NCI-H1105 treated with DMSO at 0.1 percent for 48 hours (cell line): ENCODE results near the gene EXOSC7.
"Not testable (repeated sequence)": the region's sequence is repeated elsewhere in the genome, so short reads cannot be mapped to it uniquely, and the experiment has no call there.

ENCODE experiments used
- DNase-seq: peaks from one replicate; lab custom pipeline; 2025; lab: John Stamatoyannopoulos, UW

The EXOSC7 gene

GRCh38 chr3:44976002-44976815 lies at the start of gene EXOSC7, which contains the start of gene ZDHHC3:
EXOSC7 (plus strand) TSS chr3:44976244; CDS start chr3:44976278, 34 bp downstream.
ZDHHC3 (minus strand) TSS chr3:44976174; CDS start chr3:44959436, 16,738 bp downstream.
- DNase-seq = peak; percentile 62

GRCh38 chr3:44926921-44927320 lies 49.1 kb upstream of the EXOSC7 start:
- no peak for DNase-seq

GRCh38 chr3:44927371-44927770 lies 48.7 kb upstream of the EXOSC7 start:
- DNase-seq = no peak

- no peak for DNase-seq
These were observed 46.3 kb upstream of the EXOSC7 start for GRCh38 chr3:44929782-44930181.

GRCh38 chr3:44930911-44931310 lies 45.1 kb upstream of the EXOSC7 start:
- no peak for DNase-seq

- DNase-seq = no peak
These were observed 44.3 kb upstream of the EXOSC7 start for GRCh38 chr3:44931791-44932190.

- no peak for DNase-seq
These were observed 43.8 kb upstream of the EXOSC7 start for GRCh38 chr3:44932271-44932670.

GRCh38 chr3:44932986-44933944 lies 42.8 kb upstream of the EXOSC7 start:
- no peak for DNase-seq

- no peak for DNase-seq
These were observed 36.4 kb upstream of the EXOSC7 start for GRCh38 chr3:44939581-44940036.

- no peak for DNase-seq
These were observed 33.7 kb upstream of the EXOSC7 start for GRCh38 chr3:44942202-44942921.

- no peak for DNase-seq
These were observed 27.8 kb upstream of the EXOSC7 start for GRCh38 chr3:44948239-44948638.

GRCh38 chr3:44949770-44950169 lies 26.3 kb upstream of the EXOSC7 start:
- not testable (repeated sequence) for DNase-seq

- DNase-seq = no peak
These were observed 25.7 kb upstream of the EXOSC7 start for GRCh38 chr3:44950275-44950734.

GRCh38 chr3:44952689-44953088 lies 23.4 kb upstream of the EXOSC7 start:
- no peak for DNase-seq

- DNase-seq = no peak
These were observed 21.7 kb upstream of the EXOSC7 start for GRCh38 chr3:44954304-44954703.

- no peak for DNase-seq
These were observed 21.1 kb upstream of the EXOSC7 start for GRCh38 chr3:44954962-44955361.

- DNase-seq = no peak
These were observed 20.1 kb upstream of the EXOSC7 start for GRCh38 chr3:44955917-44956316.

- no peak for DNase-seq
These were observed 18.1 kb upstream of the EXOSC7 start for GRCh38 chr3:44957986-44958385.

GRCh38 chr3:44958386-44958785 lies 17.7 kb upstream of the EXOSC7 start:
- DNase-seq = no peak

GRCh38 chr3:44960387-44961026 lies 15.5 kb upstream of the EXOSC7 start:
- no peak for DNase-seq

- DNase-seq = no peak
These were observed 14.2 kb upstream of the EXOSC7 start for GRCh38 chr3:44961888-44962287.
